Cardiac muscle cell (in vitro differentiated cells and primary cell): ENCODE measurements around the gene ASB13. TPM values are rescaled to one million over a fixed set of nuclear protein-coding genes. Genes with fewer than 3 reads are reported as not detected.

Experiments used
- DNase-seq, 2 donors: peaks; one replicate each; pipeline versions ENCODE4 v3.0.0 to v3.0.0-alpha.2; 2010 to 2017; ENCODE audit warnings: low read depth in 1 of 2, low spot score in 1 of 2
- H3K27ac ChIP-seq: fragments of 200-600 bp; sonication (generic); 2 replicates; pipeline ENCODE4 v1.5.1; 2016
- H3K27me3 ChIP-seq: fragments of 200-600 bp; sonication (generic); 2 replicates; pipeline ENCODE4 v1.6.0; 2016; ENCODE audit warnings: control low read depth
- H3K36me3 ChIP-seq: fragments of 200-600 bp; sonication (generic); 2 replicates; pipeline ENCODE4 v1.5.1; 2016; ENCODE audit warnings: control low read depth
- H3K4me1 ChIP-seq: fragments of 200-600 bp; sonication (generic); 2 replicates; pipeline ENCODE4 v1.8.1; 2017; ENCODE audit warnings: low read depth, mild to moderate bottlenecking, mixed run types
- H3K4me3 ChIP-seq: fragments of 200-600 bp; sonication (generic); 2 replicates; pipeline ENCODE4 v1.5.1; 2016; ENCODE audit warnings: mild to moderate bottlenecking
- H3K9me3 ChIP-seq: fragments of 200-600 bp; sonication (generic); 2 replicates; pipeline ENCODE4 v1.5.1; 2017; ENCODE audit warnings: low read depth, mild to moderate bottlenecking, control low read depth
- CTCF ChIP-seq: IDR thresholded peaks from 2 replicates; pipeline ENCODE4 v1.5.1; 2012; ENCODE audit warnings: low read depth, mild to moderate bottlenecking, low read length
- polyA plus RNA-seq: library from polyadenylated mRNA; unstranded; fragments of >200 nt; fragmentation: Nextera tagmentation; extraction: Ambion mirVana; gene quantifications from 2 replicates; pipeline ENCODE4 v1.2.1, GENCODE V29; 2016
- total RNA-seq: library from RNA; depleted of rRNA; stranded (reverse); fragments of >200 nt; gene quantifications from 2 replicates; pipeline ENCODE4 v1.2.3, GENCODE V29; 2016

The ASB13 gene
- total and polyA plus RNA-seq, 2 experiments from 2014 or later, result 14.4 to 20.6 TPM

GRCh38 chr10:5639066-5639465 is 27.3 kb downstream of the ASB13 start:
- no peak for TF ChIP-seq CTCF
- Histone ChIP-seq H3K27me3 (no peaks in the 10 kb centered on the region), H3K4me1 (no peaks in the 10 kb centered on the region), H3K36me3 (peaks cover 17% of the 10 kb centered on the region), H3K9me3 (no peaks in the 10 kb centered on the region), H3K4me3 (no peak overlapping the region), H3K27ac (no peak overlapping the region)
- DNase-seq, result no peak

GRCh38 chr10:5638494-5638893 is 27.9 kb downstream of the ASB13 start:
- Histone ChIP-seq H3K36me3 (peaks cover 17% of the 10 kb centered on the region), H3K9me3 (no peaks in the 10 kb centered on the region), H3K4me3 (no peak overlapping the region), H3K4me1 (no peaks in the 10 kb centered on the region), H3K27me3 (no peaks in the 10 kb centered on the region), H3K27ac (no peak overlapping the region)
- no peak for DNase-seq
- TF ChIP-seq CTCF, result no peak

GRCh38 chr10:5634918-5635317 is 31.5 kb downstream of the ASB13 start:
- Histone ChIP-seq H3K4me1 (no peaks in the 10 kb centered on the region), H3K27ac (no peak overlapping the region), H3K36me3 (peaks cover 3% of the 10 kb centered on the region), H3K27me3 (no peaks in the 10 kb centered on the region), H3K9me3 (no peaks in the 10 kb centered on the region), H3K4me3 (no peak overlapping the region)
- no peak for DNase-seq
- no peak for TF ChIP-seq CTCF

GRCh38 chr10:5633166-5633749 is 33.1 kb downstream of the ASB13 start:
- Histone ChIP-seq H3K27me3 (no peaks in the 10 kb centered on the region), H3K27ac (no peak overlapping the region), H3K9me3 (no peaks in the 10 kb centered on the region), H3K4me1 (no peaks in the 10 kb centered on the region), H3K4me3 (no peak overlapping the region), H3K36me3 (no peaks in the 10 kb centered on the region)
- TF ChIP-seq CTCF, result no peak
- no peak for DNase-seq

GRCh38 chr10:5632446-5632845 is 33.9 kb downstream of the ASB13 start:
- DNase-seq, result no peak
- Histone ChIP-seq H3K36me3 (no peaks in the 10 kb centered on the region), H3K4me1 (no peaks in the 10 kb centered on the region), H3K4me3 (no peak overlapping the region), H3K9me3 (no peaks in the 10 kb centered on the region), H3K27me3 (no peaks in the 10 kb centered on the region), H3K27ac (no peak overlapping the region)
- no peak for TF ChIP-seq CTCF
